ENCODE measurements around the gene CLEC16A.
"Not testable (repeated sequence)": the region's sequence is repeated elsewhere in the genome, so short reads cannot be mapped to it uniquely, and the experiment has no call there.

Gene CLEC16A

DNA sequence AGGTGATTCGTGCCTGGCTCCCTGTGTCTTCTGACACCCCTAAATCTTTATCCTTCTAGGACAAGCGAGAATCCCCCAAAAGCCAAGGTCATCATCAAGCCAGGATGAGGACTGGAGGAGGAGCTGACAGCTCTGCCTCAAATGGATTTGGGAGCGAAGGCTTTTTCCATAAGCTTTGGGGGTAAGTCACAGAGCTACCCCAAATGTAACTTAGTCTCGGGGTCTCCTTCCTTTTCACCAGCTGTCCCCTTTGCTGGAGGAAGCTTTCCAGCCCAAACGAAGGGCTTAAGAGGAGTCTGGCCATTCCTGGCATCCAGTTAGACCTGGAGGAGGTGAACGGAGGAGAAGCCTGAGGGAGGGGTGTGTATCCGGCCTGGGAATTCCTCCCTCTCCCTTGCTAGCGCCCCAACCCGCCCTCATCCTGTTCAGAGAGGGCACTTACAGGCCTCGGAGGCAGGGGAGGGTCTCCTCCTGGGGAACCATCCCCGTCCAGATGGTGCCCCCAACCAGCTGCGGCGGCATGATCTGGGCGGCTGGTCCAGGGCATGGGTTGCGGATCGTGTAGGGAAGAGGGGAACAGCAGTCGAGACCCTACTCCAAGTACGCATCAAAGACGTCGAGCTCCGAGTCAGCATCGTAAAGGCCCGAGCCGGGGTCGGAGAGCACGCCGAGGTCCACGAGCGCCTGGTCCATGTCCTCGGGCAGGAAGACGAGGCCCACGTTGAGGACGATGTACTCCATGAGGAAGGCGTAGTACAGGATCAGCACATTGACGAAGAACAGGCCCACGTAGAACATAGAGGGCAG, 3.0 kb upstream of the CLEC16A start:
- DNase-seq (ENCODE audit: low spot score), result peak; percentile 22

DNA sequence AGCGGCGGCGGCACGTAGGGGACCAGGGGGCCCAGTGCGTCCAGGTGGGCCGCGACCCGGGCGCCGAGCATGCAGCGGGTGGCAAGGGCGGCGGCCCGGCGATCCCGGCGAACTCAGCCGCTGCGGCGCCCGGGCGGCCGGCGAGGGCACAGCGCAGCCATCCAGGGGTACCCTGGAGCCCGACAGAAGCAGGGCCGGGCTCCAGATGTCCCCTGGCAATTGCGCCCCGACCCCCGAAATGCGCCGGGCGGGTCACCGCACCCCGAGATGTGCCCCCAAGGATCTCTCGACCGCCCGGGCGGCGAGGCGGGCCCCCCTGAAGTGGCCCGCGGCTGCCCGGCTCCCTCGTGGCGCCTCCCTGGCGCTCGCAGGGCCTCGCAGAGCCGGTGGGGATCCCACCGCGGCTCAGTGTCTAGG, 2.4 kb upstream of the CLEC16A start:
- DNase-seq (ENCODE audit: low spot score), result not testable (repeated sequence)

- DNase-seq (ENCODE audit: low spot score), result peak; percentile 90
Observed at GRCh38 chr16:10942352-10943063, 1.9 kb upstream of the CLEC16A start, which contains the start of gene DEXI. Gene DEXI, minus strand, starts transcription at chr16:10942468. Its CDS starts 463 bp downstream, at chr16:10942005.

- no peak for DNase-seq (ENCODE audit: low spot score)
Observed at GRCh38 chr16:10943064-10943353, 1.4 kb upstream of the CLEC16A start.

DNA sequence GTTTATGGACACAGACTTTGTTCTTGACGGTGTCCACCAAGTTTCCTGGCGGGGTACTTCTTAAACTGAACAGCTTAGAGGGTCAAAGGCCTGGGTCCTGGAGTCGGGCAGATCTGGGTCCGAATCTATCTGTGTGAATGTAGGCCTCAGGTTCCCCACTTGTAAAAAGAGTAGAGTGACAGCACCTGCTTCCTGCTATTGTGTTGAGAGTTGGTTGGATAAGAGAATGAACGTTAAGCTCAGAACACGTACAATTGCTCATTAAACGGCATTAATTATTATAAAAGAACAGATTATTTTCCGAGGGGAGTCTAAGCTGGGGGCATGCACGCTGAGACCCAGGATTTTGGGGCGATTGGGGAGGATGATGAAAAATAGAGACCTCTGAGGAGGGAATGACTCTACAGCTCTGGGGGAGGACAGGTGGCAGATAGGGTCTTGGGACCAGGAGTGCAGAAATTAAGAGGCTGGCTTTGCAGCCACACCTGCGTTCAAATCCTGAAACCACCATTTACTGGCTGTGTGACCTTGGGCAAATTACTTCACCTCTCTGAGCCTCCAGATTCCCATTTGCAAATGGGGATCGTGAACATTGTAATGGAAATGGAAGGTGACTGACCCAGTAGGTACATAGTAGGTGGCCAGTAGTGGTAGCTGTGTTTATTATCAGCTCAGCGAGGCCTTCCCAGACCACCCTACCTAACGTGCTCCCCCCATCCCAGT, 862 bp downstream of the CLEC16A start:
- DNase-seq (ENCODE audit: low spot score), result no peak

DNA sequence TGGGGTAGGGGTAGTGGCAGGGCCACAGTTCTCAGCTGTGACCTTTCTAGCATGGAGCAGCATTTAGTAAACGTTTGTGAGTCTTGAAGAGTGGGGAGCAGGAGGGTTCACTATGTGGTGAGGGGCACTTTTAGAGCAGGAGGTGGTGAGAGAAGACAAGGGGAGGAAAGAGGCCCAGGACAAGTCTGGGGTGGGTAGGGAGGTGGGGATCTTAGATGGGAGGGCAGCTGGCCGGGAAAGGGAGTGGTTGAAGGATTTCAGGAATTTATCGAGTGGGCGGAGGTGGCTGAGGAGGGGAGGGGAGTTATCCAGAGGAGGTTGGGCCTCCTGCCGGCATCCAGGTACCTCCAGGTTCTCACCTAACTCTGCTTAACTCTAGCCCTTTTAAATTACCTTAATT, 1.9 kb downstream of the CLEC16A start:
- DNase-seq (ENCODE audit: low spot score), result no peak

GRCh38 chr16:10947211-10947787, 2.9 kb downstream of the CLEC16A start:
- no peak for DNase-seq (ENCODE audit: low spot score)

GRCh38 chr16:10949424-10949970, 5.1 kb downstream of the CLEC16A start:
- DNase-seq (ENCODE audit: low spot score), result no peak

DNA sequence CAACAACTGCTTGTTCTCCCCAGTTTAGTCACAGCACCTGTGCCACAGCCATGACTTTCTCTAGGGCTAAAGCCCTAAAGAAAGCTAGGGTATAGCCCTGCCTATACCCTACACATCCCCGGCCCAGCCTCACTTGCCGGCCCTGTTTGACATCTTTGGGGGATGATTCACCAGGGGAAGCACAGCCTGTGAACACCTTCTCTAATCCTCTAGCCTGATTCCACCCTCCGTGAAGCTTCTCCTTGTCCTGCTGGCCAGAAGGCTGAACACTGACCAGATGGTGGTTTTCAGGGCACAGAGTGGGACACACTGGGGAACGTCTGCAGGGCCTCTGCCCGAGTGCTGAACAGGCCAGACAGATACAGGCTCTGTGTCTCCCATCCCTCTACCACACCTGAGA, 6.0 kb downstream of the CLEC16A start:
- DNase-seq (ENCODE audit: low spot score), result no peak

- no peak for DNase-seq (ENCODE audit: low spot score)
Observed at GRCh38 chr16:10951026-10951425, 6.7 kb downstream of the CLEC16A start.

DNA sequence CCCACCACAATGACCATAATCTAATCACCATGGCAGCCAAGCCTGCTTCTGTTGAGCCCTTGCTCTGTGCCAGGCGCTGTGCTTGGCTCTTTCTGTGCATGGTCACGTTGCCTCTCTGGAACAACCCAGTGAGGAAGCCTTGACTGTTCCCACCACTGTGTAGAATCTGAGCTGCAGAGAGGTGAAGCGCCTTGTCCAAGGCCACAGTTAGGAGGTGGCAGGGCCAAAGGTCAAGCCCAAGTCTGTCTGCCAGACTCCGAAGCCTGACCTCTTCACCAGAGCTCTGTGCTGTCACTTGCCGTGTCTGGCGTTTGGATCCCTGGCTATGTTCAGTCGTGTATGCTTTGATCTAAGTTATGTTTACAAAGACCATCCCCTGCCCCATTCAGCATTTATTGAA, 10.5 kb downstream of the CLEC16A start:
- no peak for DNase-seq (ENCODE audit: low spot score)

DNA sequence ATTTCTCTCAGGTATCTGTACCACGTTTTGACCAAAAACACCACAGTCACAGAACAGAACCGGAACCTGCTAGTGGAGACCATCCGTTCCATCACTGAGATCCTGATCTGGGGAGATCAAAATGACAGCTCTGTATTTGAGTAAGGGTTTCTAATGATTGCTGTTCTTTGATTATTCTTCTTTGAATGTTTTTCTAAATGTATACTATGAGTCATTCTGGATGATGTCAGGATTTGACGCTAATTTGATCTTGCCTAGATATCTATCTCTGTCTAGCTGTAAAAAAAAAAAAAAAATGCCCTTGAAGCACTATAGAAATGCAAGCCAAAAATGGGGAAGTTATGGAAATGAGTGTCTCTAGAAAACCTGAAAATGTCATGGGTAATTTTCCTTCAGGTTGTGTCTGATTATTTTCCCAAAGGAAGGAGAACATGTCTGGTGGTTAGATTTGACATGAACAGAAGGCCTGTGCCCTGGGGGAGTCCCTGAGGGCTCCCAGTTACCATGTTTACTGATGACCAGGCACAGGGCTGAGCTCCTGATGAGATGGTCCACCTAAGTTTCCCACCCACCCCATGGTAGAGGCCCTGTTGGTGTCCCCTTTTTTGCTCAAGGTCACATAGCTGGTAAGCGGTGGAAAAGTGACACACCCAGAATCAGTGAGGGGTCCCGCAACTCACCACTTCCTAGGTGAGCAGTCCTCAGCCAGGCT, 13.6 kb downstream of the CLEC16A start:
- peak; percentile 18 for DNase-seq (ENCODE audit: low spot score)

DNA sequence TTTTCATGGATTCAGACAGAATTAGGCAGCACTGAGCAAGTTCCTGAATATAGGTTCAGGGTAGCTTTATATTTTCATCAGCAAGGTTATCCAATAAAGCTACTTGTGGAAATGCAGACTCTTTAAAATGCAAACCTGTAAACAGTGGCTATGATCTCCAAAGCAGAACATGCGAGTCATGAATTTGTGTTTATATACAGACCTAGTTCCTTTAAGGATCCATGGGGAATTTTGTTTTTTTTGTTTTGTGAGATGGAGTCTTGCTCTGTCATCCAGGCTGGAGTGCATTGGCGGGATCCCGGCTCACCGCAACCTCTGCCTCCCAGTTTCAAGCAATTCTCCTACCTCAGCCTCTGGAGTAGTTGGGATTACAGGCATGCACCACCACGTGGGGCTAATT, 14.8 kb downstream of the CLEC16A start:
- no peak for DNase-seq (ENCODE audit: low spot score)

DNA sequence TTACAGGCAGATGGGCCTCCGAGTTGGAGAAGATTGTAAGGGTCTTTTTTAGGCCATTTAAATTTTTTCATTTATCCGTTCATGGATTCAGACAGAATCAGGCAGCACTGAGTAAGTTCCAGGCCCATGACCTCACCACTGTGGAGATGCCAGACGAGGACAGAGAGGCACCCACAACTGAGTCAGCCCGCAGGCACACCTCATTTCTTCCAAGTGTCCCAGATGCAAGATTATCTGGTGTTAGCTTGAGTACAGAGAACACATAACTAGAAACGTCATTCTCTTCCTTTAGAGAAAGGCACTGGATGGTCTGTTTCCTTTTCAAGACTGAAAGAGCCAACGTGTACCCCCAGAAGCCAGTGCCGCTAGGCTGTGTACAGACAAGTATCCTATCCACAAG, 16.9 kb downstream of the CLEC16A start:
- DNase-seq (ENCODE audit: low spot score), result no peak

DNA sequence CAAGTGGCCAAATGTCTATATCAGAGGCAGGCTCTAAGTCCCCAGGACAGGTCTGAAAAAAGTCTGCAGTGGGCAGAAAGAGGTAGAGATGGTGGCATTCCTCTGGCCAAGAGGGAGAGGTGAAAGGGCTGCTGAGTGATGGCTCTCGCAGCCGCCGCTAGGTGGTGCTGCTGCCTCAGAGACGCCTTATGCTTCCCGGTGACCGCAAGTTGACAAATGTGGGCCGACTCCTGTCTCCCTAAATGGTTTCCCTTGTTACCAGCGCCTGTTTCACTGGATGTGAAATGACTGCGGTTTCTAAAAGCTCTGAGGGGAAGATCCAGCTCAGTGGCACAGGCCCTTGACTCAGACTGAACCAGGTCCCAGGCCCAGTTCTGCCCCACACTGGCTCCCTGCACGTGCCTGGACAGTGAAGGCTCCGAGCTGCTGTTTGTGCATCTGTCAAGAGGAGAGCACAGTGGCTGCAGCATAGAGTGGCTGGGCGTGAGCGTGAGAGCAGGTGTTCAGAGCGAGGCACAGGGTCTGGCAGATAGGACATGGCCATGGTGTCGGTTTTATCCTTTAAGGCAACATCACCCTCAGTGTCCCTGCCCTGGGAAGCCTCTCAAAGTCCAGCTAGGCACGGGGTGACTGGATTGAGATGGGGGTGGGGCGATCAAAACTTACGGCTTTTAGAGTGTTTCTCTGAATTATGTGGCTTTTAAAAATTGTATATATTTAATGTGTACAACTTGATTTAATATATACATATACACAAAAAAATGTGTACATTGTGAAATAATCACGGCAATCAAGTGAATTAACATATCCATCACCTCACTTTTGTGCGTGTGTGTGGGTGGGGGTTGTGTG, 19.9 kb downstream of the CLEC16A start:
- DNase-seq (ENCODE audit: low spot score), result peak; percentile 80

DNA sequence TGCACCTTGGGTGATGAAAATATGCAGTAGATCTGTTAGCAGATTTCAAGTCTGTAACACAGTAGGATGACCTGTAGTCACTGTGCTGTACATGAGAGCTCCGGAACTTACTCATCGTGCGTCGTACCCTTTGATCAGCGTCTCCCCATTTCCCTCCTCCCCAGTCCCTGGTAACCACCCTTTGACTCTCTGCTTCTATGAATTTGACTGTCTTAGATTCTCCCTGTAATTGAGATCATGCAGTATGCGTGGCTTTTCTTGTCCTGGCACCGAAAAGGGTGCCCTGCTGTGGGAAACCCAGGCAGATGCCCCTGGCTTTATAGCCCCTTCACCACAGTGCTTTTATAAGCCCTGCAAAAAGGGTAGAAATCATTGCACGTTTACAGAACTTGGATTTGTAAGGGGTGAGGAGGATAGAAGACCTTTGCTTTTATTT, 20.5 kb downstream of the CLEC16A start:
- DNase-seq (ENCODE audit: low spot score), result no peak

DNA sequence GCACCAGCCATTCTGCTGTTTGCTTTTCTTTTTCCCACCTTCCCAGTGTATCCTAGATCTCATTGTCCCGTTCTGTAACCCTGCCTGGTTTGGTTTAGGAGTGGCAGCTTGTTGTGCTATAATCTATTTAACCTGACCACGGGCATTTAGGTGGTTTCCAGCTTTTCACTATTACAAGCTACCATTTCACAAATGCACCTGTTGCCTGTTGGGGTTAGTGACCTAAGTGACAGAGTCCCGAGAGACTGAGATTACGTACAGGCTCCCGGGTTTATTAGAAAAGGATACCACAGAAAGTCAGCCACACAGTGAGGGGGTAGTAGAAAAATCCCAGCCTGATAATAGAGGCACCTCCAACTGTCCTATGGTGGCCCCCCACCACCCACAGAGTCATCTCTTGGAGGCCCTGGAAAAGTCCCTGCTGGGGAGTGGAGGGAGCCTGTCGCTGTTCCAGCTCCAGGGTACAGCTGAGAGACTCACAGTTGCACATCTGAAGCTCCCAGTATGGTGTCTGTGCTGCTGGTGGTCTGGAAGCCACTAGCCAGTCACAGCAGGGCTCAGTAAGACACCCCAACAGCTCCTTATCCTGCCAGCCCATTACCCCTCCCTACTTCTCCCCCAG, 21.2 kb downstream of the CLEC16A start:
- DNase-seq (ENCODE audit: low spot score), result no peak

DNA sequence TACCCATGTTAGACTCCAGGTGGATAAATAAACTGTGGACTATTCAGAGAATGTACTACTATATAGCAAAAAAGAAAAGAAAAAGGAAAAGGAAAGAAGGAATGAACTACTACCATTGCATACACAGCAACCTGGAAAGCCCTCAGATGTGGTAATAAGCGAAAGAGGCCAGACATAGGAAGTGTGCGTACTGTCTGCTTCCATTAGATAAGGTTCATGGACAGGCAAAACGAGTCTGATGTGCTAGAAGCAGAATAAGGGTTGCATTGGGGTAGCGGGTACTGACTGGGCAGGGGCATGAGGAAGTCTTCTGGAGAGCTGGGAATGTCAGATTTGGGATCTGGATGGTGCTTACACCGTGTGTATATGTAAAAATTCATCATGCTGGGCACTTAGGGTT, 21.8 kb downstream of the CLEC16A start:
- no peak for DNase-seq (ENCODE audit: low spot score)

DNA sequence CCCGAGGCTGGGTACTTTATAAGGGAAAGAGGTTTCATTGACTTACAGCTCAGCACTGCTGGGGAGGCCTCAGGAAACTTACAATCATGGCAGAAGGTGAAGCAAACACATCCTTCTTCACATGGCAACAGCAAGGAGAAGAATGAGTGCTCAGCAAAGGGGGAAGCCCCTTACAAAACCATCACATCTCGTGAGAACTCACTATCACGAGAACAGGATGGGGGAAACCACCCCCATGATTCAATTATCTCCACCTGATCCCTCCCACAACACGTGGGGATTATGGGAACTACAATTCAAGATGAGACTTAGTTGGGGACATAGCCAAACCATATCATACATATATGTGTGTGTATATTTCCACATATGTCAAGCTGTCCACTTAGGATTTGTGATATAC, 22.2 kb downstream of the CLEC16A start:
- DNase-seq (ENCODE audit: low spot score), result not testable (repeated sequence)

GRCh38 chr16:10967986-10968385, 23.6 kb downstream of the CLEC16A start:
- no peak for DNase-seq (ENCODE audit: low spot score)
